Activated T-cell treated with anti-CD3 and anti-CD28 coated beads for 1 hour (primary cell): ENCODE results near the gene OPN1SW.

Source experiments
- DNase-seq: peaks from one replicate; pipeline ENCODE4 v3.0.0-alpha.2; 2020; ENCODE audit warnings: low read depth

OPN1SW gene

GRCh38 chr7:128793181-128793547, 17.6 kb upstream of the OPN1SW start:
- no peak for DNase-seq

GRCh38 chr7:128792471-128793180, 17.0 kb upstream of the OPN1SW start:
- DNase-seq, result no peak

- DNase-seq, result no peak
These were observed 16.4 kb upstream of the OPN1SW start for GRCh38 chr7:128791972-128792327.

- DNase-seq, result peak; percentile 68
These were observed 15.8 kb upstream of the OPN1SW start, which contains the start of gene CCDC136 for GRCh38 chr7:128791121-128791971. Gene CCDC136 (plus strand): TSS chr7:128791968. CDS start chr7:128792412, 444 bp downstream.

- no peak for DNase-seq
These were observed 14.9 kb upstream of the OPN1SW start for GRCh38 chr7:128790315-128791041.

- no peak for DNase-seq
These were observed 13.1 kb upstream of the OPN1SW start for GRCh38 chr7:128788446-128789412.

GRCh38 chr7:128785738-128786137, 10.1 kb upstream of the OPN1SW start:
- DNase-seq, result no peak

- DNase-seq, result no peak
These were observed 7.7 kb upstream of the OPN1SW start for GRCh38 chr7:128783143-128783861.

- DNase-seq, result no peak
These were observed 6.3 kb upstream of the OPN1SW start for GRCh38 chr7:128781851-128782250.

DNA sequence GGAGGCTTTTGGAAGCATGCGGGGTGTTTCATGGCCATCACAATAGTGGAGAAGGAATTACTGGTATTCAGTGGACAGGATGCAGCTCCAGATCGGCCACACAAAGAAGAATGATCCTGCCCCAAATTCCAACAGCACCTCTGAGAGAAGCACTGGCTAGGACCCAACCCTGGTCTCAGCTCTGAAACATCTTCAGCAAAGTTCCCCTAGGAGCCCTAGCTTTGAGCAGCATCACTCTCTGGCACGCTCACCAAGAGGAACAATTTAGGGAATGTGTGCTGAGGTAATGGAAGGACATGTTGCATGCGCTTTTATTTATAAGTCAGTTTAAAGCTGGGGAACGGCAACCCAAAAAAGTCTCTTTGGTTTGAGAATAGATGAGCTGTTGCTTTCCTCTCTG, 5.5 kb upstream of the OPN1SW start:
- DNase-seq, result no peak

DNA sequence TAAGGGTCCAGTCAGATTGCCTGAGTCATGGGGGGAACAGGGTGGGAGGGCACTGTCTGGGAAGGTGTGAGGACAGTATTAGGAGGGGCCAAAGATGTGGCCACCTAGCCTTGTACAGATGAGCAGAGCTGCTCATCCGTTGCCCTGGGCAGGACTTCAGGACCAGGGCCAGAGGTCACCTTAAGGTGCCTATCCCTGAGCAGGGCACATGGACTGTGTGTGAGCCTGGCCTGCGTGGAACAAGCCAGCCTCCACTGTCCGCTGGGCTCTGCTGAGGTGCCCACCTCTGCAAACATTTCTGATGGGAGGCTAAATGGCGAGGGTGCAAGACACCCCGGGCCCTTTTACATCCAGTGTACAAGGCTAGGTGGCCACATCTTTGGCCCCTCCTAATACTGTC, 3.4 kb upstream of the OPN1SW start:
- DNase-seq, result no peak

- no peak for DNase-seq
These were observed 1.8 kb upstream of the OPN1SW start for GRCh38 chr7:128777156-128778123.

DNA sequence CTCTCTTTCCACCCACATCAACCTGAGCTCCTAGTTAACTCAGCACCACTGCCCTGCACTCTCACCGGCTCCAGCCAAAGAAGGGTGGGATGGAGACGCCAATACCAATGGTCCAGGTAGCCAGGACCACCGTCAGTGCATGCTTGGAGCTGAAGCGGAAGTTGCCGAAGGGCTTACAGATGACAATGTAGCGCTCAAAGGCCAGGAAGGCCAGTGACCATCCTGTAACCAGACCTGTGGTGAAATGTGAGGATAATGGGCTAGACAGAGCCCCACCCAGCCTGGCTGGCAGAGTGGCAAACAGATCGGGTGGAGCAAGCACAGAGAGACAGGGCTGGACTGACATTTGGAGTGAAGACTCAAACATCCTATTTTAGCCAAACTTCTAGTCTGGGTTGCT, 673 bp downstream of the OPN1SW start:
- no peak for DNase-seq

DNA sequence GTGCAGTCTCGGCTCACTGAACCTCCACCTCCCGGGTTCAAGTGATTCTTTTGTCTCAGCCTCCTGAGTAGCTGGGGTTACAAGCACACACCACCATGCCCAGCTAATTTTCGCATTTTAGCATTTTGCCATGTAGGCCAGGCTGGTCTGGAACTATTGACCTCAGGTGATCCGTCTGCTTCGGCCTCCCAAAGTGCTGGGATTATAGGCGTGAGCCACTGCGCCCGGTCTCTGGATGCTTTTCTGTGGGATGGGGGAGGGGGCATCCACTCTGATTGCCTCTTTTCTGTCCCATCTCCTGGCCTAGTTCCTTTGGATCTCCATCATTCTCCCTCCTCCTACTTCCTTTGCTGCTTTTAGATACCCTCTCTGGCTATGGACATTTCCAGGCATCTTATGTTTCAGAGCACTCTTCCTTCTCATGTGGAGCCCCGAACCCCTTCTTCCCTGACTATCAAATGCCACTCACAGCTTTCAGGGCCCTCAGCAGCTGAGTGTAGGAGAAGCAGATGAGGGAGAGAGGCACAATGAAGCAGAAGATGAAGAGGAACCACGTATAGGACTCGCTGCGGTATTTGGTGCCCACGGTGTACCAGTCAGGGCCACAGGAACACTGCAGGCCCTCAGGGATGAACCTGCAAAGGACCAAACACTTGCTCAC, 1.4 kb downstream of the OPN1SW start:
- DNase-seq, result no peak

DNA sequence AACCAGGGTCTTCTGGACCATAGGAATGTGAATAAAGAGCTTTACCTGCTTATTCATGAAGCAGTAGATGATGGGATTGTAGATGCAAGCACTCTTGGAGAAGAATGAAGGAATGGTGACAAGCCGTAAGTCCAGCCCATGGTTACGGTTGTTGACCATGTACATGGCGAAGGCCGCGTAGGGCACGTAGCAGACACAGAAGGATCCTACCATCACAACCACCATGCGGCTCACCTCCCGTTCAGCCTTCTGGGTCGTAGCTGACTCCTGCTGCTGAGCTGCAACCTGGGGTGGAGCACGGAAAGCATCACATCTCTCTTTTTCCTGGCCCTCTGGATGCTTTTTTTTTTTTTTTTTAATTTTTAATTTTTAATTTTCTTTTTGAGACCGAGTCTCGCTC, 2.0 kb downstream of the OPN1SW start:
- DNase-seq, result no peak

GRCh38 chr7:128770233-128770632, 5.4 kb downstream of the OPN1SW start:
- DNase-seq, result no peak

DNA sequence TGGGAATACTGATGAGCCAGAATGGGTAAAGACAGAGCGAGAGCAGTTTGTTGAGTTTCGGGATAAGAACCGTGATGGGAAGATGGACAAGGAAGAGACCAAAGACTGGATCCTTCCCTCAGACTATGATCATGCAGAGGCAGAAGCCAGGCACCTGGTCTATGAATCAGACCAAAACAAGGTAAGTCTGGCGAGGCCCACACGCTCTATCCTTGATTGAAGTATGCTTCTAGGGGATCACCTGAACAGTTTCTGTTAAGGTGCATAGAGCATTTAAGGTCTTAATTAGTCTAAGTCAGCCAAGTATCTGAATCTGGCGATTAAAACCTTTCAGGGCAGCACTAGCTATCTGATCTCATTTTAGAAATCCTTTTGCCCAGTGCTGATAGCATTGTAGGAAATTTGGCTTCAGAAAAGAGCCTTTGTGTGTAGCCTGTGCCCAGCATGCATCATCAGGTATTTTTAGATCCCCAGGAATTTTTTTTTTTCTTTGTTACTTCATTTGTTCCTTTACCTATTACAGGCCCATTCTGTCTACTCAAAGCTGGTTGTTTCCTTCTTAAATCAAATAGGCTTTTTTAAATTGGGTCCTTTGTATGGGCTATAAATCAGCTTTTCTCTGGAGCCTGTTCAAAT, 8.0 kb downstream of the OPN1SW start:
- DNase-seq, result no peak

- no peak for DNase-seq
These were observed 12.1 kb downstream of the OPN1SW start for GRCh38 chr7:128763541-128763940.

GRCh38 chr7:128759242-128759641, 16.4 kb downstream of the OPN1SW start:
- DNase-seq, result no peak
